ENCODE data around the gene GTPBP8.

GTPBP8 gene

DNA sequence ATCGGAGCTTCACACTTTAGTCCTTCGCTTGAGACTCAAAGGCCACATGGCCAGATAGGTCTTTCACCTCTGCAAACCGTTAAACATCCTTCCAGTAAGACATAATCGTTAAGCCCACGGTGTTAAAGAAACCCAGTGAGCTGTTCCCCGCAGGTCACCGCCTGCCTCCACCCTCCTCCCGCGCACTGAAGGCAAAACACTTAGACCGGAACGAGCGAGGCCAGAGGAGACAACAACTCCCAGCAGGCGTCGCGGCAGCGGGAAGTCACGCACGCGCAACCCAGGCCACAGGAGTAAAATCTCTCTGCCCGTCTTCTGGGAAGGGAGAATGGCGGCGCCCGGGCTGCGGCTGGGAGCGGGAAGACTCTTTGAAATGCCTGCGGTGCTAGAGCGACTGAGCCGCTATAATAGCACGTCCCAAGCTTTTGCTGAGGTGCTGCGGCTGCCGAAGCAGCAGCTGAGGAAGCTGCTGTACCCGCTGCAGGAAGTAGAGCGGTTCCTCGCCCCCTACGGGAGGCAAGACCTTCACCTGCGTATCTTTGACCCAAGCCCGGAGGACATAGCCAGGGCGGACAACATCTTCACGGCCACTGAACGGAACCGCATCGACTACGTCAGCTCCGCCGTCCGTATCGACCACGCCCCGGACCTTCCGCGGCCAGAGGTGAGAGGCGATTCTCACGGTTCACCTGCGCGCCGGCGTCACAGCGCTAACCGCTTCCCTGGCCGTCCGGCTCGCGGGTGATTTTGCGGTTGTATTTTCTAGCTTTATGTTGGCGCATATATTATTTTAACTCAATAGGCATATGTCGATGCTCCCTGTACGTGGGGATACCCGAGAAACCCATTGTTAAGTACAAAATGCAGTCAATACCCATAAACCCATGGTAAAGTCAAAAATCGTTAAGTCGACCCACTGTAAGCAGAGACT, at the start of gene GTPBP8:
GTPBP8 (plus strand) TSS at position 313 of the 931 bp plus-strand sequence; CDS start at position 329, 16 bp downstream.
- Mint-ChIP-seq H3K27me3 (no peaks in the 10 kb centered on the region), H3K4me1 (peaks cover 73% of the 10 kb centered on the region), H3K4me3 (peak within 1 kb of the TSS; percentile 96), H3K27ac (peak within 1 kb of the TSS; percentile 98), H3K36me3 (peaks cover 7% of the 10 kb centered on the region), H3K9me3 (no peaks in the 10 kb centered on the region)

DNA sequence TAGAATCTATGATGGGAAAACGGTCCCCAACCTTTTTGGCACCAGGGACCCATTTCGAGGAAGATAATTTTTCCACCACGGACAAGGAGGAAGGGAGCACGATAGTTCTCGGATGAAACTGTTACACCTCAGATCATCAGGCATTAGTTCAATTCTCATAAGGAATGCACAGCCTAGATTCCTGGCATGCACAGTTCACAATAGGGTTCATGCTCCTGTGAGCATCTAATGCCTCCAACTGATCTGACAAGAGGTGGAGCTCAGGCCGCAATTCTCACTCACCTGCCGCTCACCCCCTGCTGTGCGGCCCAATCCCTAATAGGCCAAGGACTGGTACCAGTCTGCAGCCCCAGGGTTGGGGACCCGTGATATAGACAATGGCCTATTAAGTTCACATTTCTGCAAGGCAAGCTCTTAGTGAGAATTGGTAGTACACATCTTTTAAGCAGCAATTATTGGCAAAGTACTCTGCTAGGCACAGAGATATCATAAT, 42.4 kb upstream of the GTPBP8 start:
- Mint-ChIP-seq H3K4me1 (peaks cover 32% of the 10 kb centered on the region), H3K27me3 (no peaks in the 10 kb centered on the region), H3K9me3 (peaks cover 10% of the 10 kb centered on the region), H3K4me3 (no peak overlapping the region), H3K36me3 (peaks cover 34% of the 10 kb centered on the region), H3K27ac (peak overlapping the region; percentile 59)

DNA sequence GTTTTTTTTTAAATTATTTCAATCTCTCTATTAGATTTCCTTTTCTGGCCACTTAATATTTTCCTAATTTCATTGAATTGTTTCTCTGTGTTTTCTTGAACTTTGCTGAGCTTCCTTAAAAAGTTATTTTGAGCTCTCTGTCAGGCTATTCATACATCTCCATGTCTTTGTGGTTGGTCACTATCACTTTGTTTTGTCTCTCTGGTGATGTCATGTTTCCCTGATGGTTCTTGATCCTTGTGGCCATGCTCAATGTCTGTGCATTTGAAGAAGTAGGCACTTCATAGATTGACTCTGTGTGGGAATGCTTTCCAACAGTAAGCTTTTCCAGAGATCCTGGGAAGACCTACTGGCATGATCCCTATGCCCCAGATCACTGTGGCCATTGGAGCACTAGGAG, 34.4 kb upstream of the GTPBP8 start:
- H3K4me1 Mint-ChIP-seq, result peaks cover 40% of the 10 kb centered on the region
- H3K9me3 Mint-ChIP-seq, result peaks cover 21% of the 10 kb centered on the region
- no peaks in the 10 kb centered on the region for H3K27me3 Mint-ChIP-seq
- no peak overlapping the region for H3K27ac Mint-ChIP-seq
- H3K4me3 Mint-ChIP-seq, result no peak overlapping the region
- H3K36me3 Mint-ChIP-seq, result peaks cover 21% of the 10 kb centered on the region

DNA sequence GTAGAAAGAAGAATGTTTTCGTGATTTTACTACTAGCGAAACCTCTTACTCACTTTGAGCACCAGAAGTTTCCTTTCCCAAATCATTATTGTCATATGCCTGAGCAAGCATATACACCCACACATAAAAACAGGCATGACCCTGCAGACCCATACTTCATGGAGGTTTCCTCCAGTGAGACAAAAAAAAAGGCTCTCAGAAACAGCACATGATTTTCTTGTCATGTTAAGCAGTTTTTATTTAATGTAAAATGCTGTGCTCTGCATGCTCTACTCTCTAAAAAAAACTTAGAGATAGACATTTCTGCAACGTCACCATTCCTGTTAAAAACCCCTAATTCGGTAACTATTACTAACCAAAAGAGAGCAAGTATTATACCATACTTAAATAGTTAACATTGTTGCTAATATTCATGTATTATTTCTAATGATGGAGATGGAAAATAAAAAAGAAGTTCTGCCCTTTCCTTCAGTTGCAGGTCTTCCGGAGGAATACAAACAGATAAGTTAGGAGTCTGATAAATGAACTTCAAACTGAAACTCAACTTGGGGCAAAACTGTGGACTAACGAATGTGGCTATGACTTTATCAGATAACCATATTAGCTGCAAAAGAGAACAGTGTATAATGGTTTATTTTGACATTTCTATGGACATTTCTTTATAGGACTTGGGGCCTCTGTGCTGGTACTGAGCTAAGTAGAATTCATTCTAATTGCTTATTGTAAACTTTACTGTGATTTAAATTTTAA, 31.8 kb upstream of the GTPBP8 start:
- Mint-ChIP-seq H3K27ac (no peak overlapping the region), H3K27me3 (no peaks in the 10 kb centered on the region), H3K36me3 (peaks cover 36% of the 10 kb centered on the region), H3K9me3 (peaks cover 15% of the 10 kb centered on the region), H3K4me3 (peak overlapping the region; percentile 80), H3K4me1 (peaks cover 53% of the 10 kb centered on the region)

DNA sequence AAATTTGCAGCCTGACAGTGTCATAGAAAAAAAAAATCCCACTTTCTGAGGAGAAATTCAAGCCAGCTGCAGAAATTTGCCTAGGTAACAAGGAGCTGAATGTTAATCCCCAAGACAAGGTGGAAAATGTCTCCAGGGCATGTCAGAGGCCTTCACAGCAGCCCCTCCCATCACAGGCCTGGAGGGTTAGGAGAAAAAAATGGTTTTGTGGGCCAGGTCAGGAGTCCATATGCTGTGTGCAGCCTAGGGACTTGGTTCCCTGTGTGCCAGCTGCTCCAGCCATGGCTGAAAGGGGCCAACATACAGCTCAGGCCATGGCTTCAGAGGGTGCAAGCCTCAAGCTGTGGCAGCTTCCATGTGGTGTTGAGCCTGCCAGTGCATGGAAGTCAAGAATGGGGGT, 27.1 kb upstream of the GTPBP8 start:
- Mint-ChIP-seq H3K27me3 (no peaks in the 10 kb centered on the region), H3K4me3 (no peak overlapping the region), H3K27ac (no peak overlapping the region), H3K4me1 (peaks cover 72% of the 10 kb centered on the region), H3K9me3 (peaks cover 15% of the 10 kb centered on the region), H3K36me3 (peaks cover 37% of the 10 kb centered on the region)

DNA sequence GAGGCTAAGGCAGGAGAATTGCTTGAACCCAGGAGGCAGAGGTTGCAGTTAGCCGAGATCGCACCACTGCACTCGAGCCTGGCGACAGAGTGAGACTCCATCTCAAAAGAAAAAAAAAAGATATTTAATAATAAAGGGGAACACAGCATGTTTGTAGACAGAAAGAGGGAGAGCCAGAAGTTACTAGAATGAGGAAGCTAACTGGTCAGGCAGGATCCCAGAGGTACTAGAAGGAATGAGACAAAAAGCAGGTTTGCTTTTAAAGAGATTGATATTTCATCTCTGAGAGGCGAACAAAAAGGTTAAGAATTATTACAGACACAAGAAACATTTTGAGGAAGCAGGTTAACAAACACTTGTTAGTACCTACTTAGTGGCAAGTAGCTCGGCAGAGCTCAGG, 25.1 kb upstream of the GTPBP8 start:
- Mint-ChIP-seq H3K27me3 (no peaks in the 10 kb centered on the region), H3K4me1 (peaks cover 71% of the 10 kb centered on the region), H3K27ac (no peak overlapping the region), H3K36me3 (peaks cover 34% of the 10 kb centered on the region), H3K4me3 (no peak overlapping the region), H3K9me3 (peaks cover 15% of the 10 kb centered on the region)

DNA sequence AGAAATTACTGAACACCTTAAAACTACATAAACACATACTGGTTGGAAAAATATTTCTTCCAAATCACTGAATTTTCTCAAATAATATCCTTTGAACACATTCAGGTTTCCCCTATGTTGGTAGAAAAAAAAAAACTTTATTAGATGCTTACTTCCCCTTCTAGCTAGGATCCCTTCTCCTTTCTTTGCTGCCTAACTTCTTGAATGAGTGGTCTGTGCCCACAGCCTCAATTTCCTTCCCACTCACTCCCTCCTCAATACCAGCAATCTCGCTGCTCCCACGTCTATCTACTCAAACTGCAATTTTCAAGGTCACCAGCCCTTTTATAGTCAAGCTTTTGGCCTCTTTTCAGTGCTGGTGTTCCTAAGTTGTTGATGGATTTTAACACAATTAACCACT, 24.2 kb upstream of the GTPBP8 start:
- Mint-ChIP-seq H3K4me3 (peak overlapping the region; percentile 2), H3K36me3 (peaks cover 33% of the 10 kb centered on the region), H3K4me1 (peaks cover 73% of the 10 kb centered on the region)

DNA sequence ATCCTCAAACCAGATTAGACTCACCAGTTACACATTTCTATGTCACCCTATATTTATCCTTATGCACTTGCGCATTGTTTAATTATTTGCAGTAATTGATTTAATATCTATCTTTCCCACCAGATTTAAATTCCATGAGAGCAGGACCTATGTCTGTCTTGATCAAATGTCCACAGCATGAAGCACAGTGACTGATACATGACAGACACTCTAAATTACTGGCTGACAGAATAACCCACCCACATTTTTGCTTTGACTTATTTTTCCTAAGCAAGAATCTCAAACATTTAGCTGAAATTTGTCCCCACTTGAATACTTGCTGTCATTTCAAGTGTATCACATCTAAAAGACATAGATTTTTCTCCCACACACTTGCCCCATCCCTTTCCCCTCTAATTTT, 23.4 kb upstream of the GTPBP8 start:
- Mint-ChIP-seq H3K27ac (peak overlapping the region; percentile 52), H3K4me3 (peak overlapping the region; percentile 2), H3K9me3 (peaks cover 15% of the 10 kb centered on the region), H3K36me3 (peaks cover 29% of the 10 kb centered on the region), H3K27me3 (no peaks in the 10 kb centered on the region), H3K4me1 (peaks cover 74% of the 10 kb centered on the region)

More for the DNA sequence above, 24.2 kb upstream of the GTPBP8 start:
- Mint-ChIP-seq H3K27me3 (no peaks in the 10 kb centered on the region), H3K27ac (peak overlapping the region; percentile 36), H3K9me3 (peaks cover 15% of the 10 kb centered on the region)

DNA sequence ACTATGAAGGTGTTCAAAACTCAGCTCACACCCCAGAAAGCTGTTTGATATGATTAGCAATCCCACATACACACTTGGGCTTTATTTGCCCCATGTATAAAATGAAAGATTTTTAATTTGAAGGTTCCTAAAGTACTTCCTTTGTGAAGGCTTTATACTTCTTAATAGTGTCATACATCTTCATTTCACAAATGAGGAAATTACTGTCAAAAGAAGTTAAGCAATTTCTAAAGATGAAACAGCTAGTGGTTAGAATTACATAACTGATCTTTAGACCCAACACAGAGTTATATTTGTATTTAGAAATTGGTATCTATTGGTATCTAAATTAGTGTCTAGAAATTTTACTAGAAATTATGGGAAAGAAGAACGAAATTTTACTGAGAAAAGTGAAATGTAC, 23.0 kb upstream of the GTPBP8 start:
- H3K27me3 Mint-ChIP-seq, result no peaks in the 10 kb centered on the region
- H3K36me3 Mint-ChIP-seq, result peaks cover 29% of the 10 kb centered on the region
- peaks cover 15% of the 10 kb centered on the region for H3K9me3 Mint-ChIP-seq
- H3K4me3 Mint-ChIP-seq, result peak overlapping the region; percentile 2
- H3K4me1 Mint-ChIP-seq, result peaks cover 78% of the 10 kb centered on the region
- peak overlapping the region; percentile 52 for H3K27ac Mint-ChIP-seq

DNA sequence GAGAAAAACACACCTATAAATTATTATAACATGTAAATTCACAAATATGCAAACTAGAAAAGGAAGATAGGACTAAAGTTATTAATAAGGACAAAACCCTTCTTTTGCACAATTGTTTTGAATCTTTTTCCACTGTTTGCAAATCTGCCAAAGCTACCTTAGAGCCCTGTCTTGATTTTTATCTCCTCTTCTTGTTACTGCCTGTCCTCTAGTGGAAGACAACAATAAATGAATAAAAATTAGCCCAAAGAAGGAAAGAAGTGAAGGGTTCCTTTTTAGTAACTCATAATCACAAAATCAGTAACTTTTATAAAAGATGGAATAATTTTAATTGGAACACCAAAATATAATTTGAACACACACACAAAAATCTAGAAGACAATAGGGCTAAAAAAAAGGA, 18.6 kb upstream of the GTPBP8 start:
- peaks cover 95% of the 10 kb centered on the region for H3K4me1 Mint-ChIP-seq
- H3K27me3 Mint-ChIP-seq, result no peaks in the 10 kb centered on the region
- H3K4me3 Mint-ChIP-seq, result peak overlapping the region; percentile 90
- H3K9me3 Mint-ChIP-seq, result no peaks in the 10 kb centered on the region
- peaks cover 2% of the 10 kb centered on the region for H3K36me3 Mint-ChIP-seq
- H3K27ac Mint-ChIP-seq, result peak overlapping the region; percentile 75

DNA sequence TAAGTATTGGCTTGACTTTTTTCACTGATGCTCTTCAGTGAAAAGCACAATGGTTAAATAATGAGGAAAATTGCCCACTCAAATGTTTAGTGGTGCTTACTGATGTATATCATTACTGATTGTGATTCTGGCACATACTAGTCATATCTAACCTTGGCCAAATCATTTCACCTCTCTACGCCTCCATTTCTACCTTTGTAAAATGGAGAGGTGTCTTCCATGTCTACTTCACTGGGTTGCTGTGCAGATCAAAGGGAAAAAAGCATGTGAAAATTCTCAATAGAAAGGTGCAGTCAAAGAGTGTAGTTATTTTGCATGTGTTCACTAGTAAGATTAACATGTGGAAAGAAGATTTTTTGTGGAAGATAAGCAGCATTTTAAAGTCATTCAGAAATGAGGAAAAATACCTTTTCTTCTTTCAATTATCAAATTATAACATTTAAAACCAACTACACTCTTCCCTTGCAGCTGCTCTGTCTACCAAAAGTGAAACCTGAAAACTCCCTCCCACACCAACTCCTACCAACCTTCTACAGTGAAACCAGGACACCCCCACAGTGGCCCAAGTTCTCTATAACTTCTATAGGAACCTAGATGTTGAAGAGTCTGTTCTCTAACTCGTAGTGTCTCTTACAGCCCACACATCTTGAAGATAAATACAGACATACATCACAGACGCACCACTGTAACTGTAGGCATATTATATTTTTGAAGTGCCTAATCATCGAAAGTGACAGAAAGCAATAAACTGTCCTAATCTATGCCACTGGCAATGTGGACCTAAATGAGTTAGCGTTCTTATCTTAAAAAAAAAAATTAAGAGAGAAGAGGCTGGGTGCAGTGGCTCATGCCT, 17.2 kb upstream of the GTPBP8 start:
- H3K27ac Mint-ChIP-seq, result peak overlapping the region; percentile 82
- H3K27me3 Mint-ChIP-seq, result no peaks in the 10 kb centered on the region
- H3K4me1 Mint-ChIP-seq, result peaks cover 95% of the 10 kb centered on the region

DNA sequence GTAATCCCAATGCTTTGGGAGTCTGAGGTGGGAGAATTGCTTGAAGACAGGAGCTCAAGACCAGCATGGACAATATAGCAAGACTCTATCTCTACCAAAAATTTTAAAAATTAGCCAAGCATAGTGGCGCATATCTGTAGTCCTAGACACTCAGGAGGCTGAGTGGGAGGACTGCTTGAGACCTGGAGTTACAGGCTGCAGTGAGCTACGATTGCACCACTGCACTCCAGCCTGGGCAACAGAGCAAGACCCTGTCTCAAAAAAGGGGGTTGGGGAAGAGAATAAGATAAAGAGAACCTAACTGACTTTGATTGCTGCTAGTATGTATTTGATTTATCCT, 16.6 kb upstream of the GTPBP8 start:
- peaks cover 2% of the 10 kb centered on the region for H3K36me3 Mint-ChIP-seq
- H3K9me3 Mint-ChIP-seq, result no peaks in the 10 kb centered on the region
- peak overlapping the region; percentile 66 for H3K27ac Mint-ChIP-seq
- no peaks in the 10 kb centered on the region for H3K27me3 Mint-ChIP-seq
- H3K4me3 Mint-ChIP-seq, result peak overlapping the region; percentile 90
- peaks cover 92% of the 10 kb centered on the region for H3K4me1 Mint-ChIP-seq

More for the DNA sequence above, 17.2 kb upstream of the GTPBP8 start:
- peaks cover 2% of the 10 kb centered on the region for H3K36me3 Mint-ChIP-seq
- H3K4me3 Mint-ChIP-seq, result peak overlapping the region; percentile 90
- no peaks in the 10 kb centered on the region for H3K9me3 Mint-ChIP-seq

DNA sequence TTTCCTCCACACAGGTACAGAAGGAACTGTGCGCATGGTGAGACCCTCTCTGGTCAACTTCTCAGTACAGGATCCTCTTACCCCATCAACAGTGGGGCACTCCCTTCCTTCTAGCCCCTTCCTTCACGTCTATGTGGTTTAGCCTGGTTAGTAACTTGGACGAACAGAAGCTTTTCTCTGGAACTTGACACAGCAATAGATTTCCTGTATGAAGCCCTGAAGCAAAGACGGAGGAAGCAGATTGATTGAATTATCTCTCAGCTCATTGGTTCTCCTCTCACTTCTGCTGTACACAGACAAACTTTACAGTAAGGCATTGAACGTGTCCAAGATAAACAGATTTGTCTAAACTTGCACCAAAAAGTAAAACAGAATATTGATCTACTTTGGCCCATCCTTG, 15.9 kb upstream of the GTPBP8 start, which contains the start of gene CD200R1:
CD200R1 (minus strand) TSS at position 210 of the 400 bp plus-strand sequence. CDS start 246 bp downstream, outside the sequence.
- no peaks in the 10 kb centered on the region for H3K9me3 Mint-ChIP-seq
- peak within 1 kb of the TSS; percentile 90 for H3K4me3 Mint-ChIP-seq
- peak within 1 kb of the TSS; percentile 76 for H3K27ac Mint-ChIP-seq
- no peaks in the 10 kb centered on the region for H3K27me3 Mint-ChIP-seq
- peaks cover 2% of the 10 kb centered on the region for H3K36me3 Mint-ChIP-seq
- peaks cover 90% of the 10 kb centered on the region for H3K4me1 Mint-ChIP-seq

DNA sequence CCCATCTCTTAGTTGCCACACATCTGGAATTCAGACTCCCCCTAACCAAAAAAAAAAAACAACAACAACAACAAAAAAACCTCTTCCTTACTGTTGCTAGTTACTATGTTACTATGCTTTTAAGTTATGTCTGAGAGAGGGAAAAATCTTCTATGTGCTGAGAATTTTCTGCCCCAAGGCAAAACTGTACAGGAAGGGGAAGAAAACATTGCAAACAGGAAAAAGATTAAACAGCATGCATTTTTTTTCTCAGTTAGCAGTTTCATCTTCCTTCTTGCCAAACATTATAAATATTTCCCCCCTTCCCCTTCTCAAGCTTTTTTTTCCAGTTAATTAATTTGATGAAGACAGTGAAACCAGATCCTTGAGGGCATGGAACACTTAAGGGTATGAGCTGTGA, 14.8 kb upstream of the GTPBP8 start:
- no peaks in the 10 kb centered on the region for H3K9me3 Mint-ChIP-seq
- no peaks in the 10 kb centered on the region for H3K27me3 Mint-ChIP-seq
- peak overlapping the region; percentile 76 for H3K27ac Mint-ChIP-seq
- peak overlapping the region; percentile 90 for H3K4me3 Mint-ChIP-seq
- H3K36me3 Mint-ChIP-seq, result peaks cover 2% of the 10 kb centered on the region
- H3K4me1 Mint-ChIP-seq, result peaks cover 80% of the 10 kb centered on the region

DNA sequence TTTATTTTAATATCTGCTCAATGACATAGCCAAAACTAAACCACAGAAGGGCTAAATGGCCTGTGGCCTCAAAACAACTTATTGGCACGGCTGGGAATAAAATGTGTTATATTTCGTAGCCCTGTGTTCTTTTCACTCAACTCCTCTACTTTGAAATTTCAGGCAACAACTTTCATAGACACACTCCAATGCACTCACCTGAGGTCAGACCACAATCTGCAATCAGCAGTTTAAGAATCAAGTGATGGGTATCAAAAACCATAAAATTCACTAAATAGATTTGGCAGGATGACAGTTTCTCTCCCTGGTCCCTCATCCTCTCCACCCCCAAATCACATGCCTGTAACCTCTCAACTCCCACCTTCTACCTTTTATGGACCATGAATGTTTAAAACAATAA, 13.8 kb upstream of the GTPBP8 start:
- Mint-ChIP-seq H3K27me3 (no peaks in the 10 kb centered on the region), H3K4me1 (peaks cover 72% of the 10 kb centered on the region), H3K9me3 (no peaks in the 10 kb centered on the region), H3K4me3 (peak overlapping the region; percentile 37), H3K36me3 (no peaks in the 10 kb centered on the region), H3K27ac (peak overlapping the region; percentile 83)
